HEK293 (cell line): ENCODE results near the gene KIF21B.

Experiments
- CTCF ChIA-PET: fragments of 350-600 bp; formaldehyde crosslinking; extraction: SDS; loops from one replicate; lab custom pipeline; 2021; ENCODE audit warnings: antibody characterized with exemption; lab: Yijun Ruan, JAX
- POLR2A ChIA-PET: fragments of 300-600 bp; formaldehyde crosslinking; extraction: SDS; loops from one replicate; lab custom pipeline; 2020; ENCODE audit warnings: antibody characterized with exemption, inconsistent platforms; lab: Yijun Ruan, JAX
- H3K27ac ChIP-seq: fragments of 200-500 bp; sonication (Bioruptor generic); 2 replicates; pipeline ENCODE4 v1.5.1; 2014; ENCODE audit warnings: low read depth, low read length, control low read depth, inconsistent platforms; ENCODE audit errors: extremely low read depth
- H3K36me3 ChIP-seq, 2 experiments: fragments of 200-500 bp in 1 of 2; sonication (Bioruptor generic) in 1 of 2; 1 replicate in 1 of 2; 2 replicates in 1 of 2; pipeline ENCODE4 v1.5.1; 2014 to 2017; ENCODE audit warnings: inconsistent platforms in 2 of 2, low read length in 2 of 2; ENCODE audit not compliant: control insufficient read depth in 2 of 2, insufficient read depth in 1 of 2
- H3K4me1 ChIP-seq: fragments of 200-500 bp; sonication (Bioruptor generic); 2 replicates; pipeline ENCODE4 v1.5.1; 2014; ENCODE audit warnings: mild to moderate bottlenecking, low read length, inconsistent platforms; ENCODE audit not compliant: control insufficient read depth, insufficient read depth
- H3K4me3 ChIP-seq: 2 replicates; pipeline ENCODE4 v1.5.1; 2011; ENCODE audit warnings: low read depth, mild to moderate bottlenecking, control low read depth, low read length, moderate library complexity
- H3K9me3 ChIP-seq: fragments of 200-500 bp; sonication (Bioruptor generic); 2 replicates; pipeline ENCODE4 v1.5.1; 2014; ENCODE audit warnings: low read depth, low read length, inconsistent platforms; ENCODE audit not compliant: control insufficient read depth, insufficient read depth
- GFI1B ChIP-seq: fragments of 450-650 bp; formaldehyde crosslinking; IDR thresholded peaks from 2 replicates; pipeline ENCODE4 v1.5.1; 2016; ENCODE audit warnings: missing biosample characterization, missing genetic modification characterization
- GLIS1 ChIP-seq: fragments of 450-650 bp; formaldehyde crosslinking; IDR thresholded peaks from 2 replicates; pipeline ENCODE4 v1.5.1; 2016; ENCODE audit warnings: missing biosample characterization, missing genetic modification characterization
- KLF1 ChIP-seq: fragments of 450-650 bp; formaldehyde crosslinking; IDR thresholded peaks from 2 replicates; pipeline ENCODE4 v1.5.1; 2016; ENCODE audit warnings: missing biosample characterization, missing genetic modification characterization
- SCRT1 ChIP-seq: fragments of 450-650 bp; formaldehyde crosslinking; IDR thresholded peaks from 2 replicates; pipeline ENCODE4 v1.5.1; 2016; ENCODE audit warnings: missing biosample characterization, missing genetic modification characterization, borderline replicate concordance
- SCRT2 ChIP-seq: fragments of 450-650 bp; formaldehyde crosslinking; IDR thresholded peaks from 2 replicates; pipeline ENCODE4 v1.5.1; 2016; ENCODE audit warnings: missing biosample characterization, missing genetic modification characterization
- TSHZ1 ChIP-seq: fragments of 450-650 bp; formaldehyde crosslinking; IDR thresholded peaks from 2 replicates; pipeline ENCODE4 v1.5.1; 2016; ENCODE audit warnings: missing biosample characterization, missing genetic modification characterization, borderline replicate concordance
- ZBTB17 ChIP-seq: fragments of 450-650 bp; formaldehyde crosslinking; IDR thresholded peaks from 2 replicates; pipeline ENCODE4 v1.5.1; 2016; ENCODE audit warnings: missing biosample characterization, missing genetic modification characterization
- ZFP3 ChIP-seq: fragments of 450-650 bp; formaldehyde crosslinking; IDR thresholded peaks from 2 replicates; pipeline ENCODE4 v1.5.1; 2016; ENCODE audit warnings: low read depth, missing biosample characterization, missing genetic modification characterization
- ZNF24 ChIP-seq: fragments of 450-650 bp; formaldehyde crosslinking; IDR thresholded peaks from 2 replicates; pipeline ENCODE4 v1.5.1; 2016; ENCODE audit warnings: missing biosample characterization, missing genetic modification characterization
- ZNF280C ChIP-seq: fragments of 450-650 bp; formaldehyde crosslinking; IDR thresholded peaks from 2 replicates; pipeline ENCODE4 v1.5.1; 2016; ENCODE audit warnings: missing biosample characterization, missing genetic modification characterization
- ZNF48 ChIP-seq: fragments of 450-650 bp; formaldehyde crosslinking; IDR thresholded peaks from 2 replicates; pipeline ENCODE4 v1.5.1; 2016; ENCODE audit warnings: missing biosample characterization, missing genetic modification characterization
- ZNF555 ChIP-seq: fragments of 450-650 bp; formaldehyde crosslinking; conservative IDR thresholded peaks from 2 replicates; pipeline ENCODE4 v1.5.1; 2017; ENCODE audit warnings: missing biosample characterization, mild to moderate bottlenecking, missing genetic modification characterization, inconsistent platforms
- TF ChIP-seq, protein P1 (sequence below): fragments of 450-650 bp; formaldehyde crosslinking; IDR thresholded peaks from 2 replicates; pipeline ENCODE4 v1.5.1; 2016; ENCODE audit warnings: missing biosample characterization, missing genetic modification characterization
- TF ChIP-seq, protein P2 (sequence below): fragments of 450-650 bp; formaldehyde crosslinking; IDR thresholded peaks from 2 replicates; pipeline ENCODE4 v1.5.1; 2016; ENCODE audit warnings: missing biosample characterization, missing genetic modification characterization, borderline replicate concordance

Gene KIF21B

GRCh38 chr1:201050515-201051277, 27.2 kb upstream of the KIF21B start:
- ChIA-PET POLR2A (no interaction called here), CTCF (no interaction called here)

DNA sequence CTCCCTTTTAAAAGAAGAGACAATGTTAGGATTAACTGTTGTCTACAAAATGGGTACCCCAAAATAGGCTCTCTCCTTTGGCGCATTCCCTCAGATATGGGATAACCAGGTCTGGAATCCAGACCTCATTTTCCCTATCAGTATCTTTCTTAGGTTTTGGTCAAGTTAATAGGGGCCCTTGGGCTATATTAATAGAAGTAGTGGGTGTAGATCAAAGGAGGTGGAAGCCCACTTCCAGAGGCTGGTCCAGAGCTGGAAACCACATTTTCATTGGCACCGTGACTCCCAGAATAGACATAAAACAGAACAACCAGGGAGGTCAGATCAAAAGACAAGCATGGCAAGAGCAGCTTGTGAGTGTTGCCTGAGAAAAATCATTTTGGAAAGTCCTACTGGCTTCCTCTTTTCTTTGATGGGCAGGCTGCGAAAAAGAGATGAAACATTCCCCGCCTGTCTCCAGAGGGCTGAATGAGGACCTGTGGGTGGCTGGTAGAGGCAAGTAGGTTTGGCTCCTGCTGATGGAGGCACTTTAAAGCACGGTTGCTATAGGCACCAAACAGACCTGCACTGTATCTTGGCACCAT, 25.8 kb upstream of the KIF21B start:
- CTCF ChIA-PET: interaction anchor here (0.6 to 2.6 kb wide), 2 partner anchors 77 to 103 kb away, joined by 4 to 14 read pairs; no protein-coding TSS in a partner anchor
- H3K36me3 ChIP-seq: no peaks in the 10 kb centered on the region
- TF ChIP-seq KLF1: no peak
- TF ChIP-seq GFI1B (tag by site-specific recombination): no peak
- TF ChIP-seq, all 188 proteins: peak for 0
- Histone ChIP-seq H3K9me3 (no peaks in the 10 kb centered on the region), H3K27ac (no peak overlapping the region), H3K4me1 (no peaks in the 10 kb centered on the region), H3K4me3 (no peak overlapping the region)
- POLR2A ChIA-PET: no interaction called here

More at GRCh38 chr1:201050515-201051277, 27.2 kb upstream of the KIF21B start:
- Histone ChIP-seq H3K27ac (no peak overlapping the region), H3K4me3 (no peak overlapping the region), H3K9me3 (no peaks in the 10 kb centered on the region), H3K36me3 (no peaks in the 10 kb centered on the region), H3K4me1 (peaks cover 4% of the 10 kb centered on the region)
- peak; percentile 91 for TF ChIP-seq SCRT2
- peak; percentile 86; the same call in 1 of the 2 replicates for TF ChIP-seq SCRT1
- no peak for TF ChIP-seq ZNF24

- POLR2A ChIA-PET: no interaction called here
- CTCF ChIA-PET: interaction anchor here (0.5 to 2.6 kb wide), 4 partner anchors 23 to 77 kb away, joined by 4 to 14 read pairs (median 9); no protein-coding TSS in a partner anchor
- no peaks in the 10 kb centered on the region for H3K4me1 ChIP-seq
- TF ChIP-seq ZNF280C (tag by site-specific recombination): no peak
- TF ChIP-seq TSHZ1: no peak
- no peak for TF ChIP-seq ZNF48 (tag by site-specific recombination)
- TF ChIP-seq ZBTB17 (tag by site-specific recombination): no peak
- no peak for TF ChIP-seq ZNF555 (tag by site-specific recombination)
- TF ChIP-seq GLIS1 (tag by site-specific recombination): no peak
- TF ChIP-seq, protein P1, sequence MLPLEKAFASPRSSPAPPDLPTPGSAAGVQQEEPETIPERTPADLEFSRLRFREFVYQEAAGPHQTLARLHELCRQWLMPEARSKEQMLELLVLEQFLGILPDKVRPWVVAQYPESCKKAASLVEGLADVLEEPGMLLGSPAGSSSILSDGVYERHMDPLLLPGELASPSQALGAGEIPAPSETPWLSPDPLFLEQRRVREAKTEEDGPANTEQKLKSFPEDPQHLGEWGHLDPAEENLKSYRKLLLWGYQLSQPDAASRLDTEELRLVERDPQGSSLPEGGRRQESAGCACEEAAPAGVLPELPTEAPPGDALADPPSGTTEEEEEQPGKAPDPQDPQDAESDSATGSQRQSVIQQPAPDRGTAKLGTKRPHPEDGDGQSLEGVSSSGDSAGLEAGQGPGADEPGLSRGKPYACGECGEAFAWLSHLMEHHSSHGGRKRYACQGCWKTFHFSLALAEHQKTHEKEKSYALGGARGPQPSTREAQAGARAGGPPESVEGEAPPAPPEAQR (tag by site-specific recombination): no peak
- TF ChIP-seq, protein P2, sequence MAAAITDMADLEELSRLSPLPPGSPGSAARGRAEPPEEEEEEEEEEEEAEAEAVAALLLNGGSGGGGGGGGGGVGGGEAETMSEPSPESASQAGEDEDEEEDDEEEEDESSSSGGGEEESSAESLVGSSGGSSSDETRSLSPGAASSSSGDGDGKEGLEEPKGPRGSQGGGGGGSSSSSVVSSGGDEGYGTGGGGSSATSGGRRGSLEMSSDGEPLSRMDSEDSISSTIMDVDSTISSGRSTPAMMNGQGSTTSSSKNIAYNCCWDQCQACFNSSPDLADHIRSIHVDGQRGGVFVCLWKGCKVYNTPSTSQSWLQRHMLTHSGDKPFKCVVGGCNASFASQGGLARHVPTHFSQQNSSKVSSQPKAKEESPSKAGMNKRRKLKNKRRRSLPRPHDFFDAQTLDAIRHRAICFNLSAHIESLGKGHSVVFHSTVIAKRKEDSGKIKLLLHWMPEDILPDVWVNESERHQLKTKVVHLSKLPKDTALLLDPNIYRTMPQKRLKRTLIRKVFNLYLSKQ (tag by site-specific recombination): no peak
- TF ChIP-seq ZFP3 (tag by site-specific recombination): no peak
- H3K36me3 ChIP-seq: no peaks in the 10 kb centered on the region
- H3K27ac ChIP-seq: no peak overlapping the region
- no peak overlapping the region for H3K4me3 ChIP-seq
- no peaks in the 10 kb centered on the region for H3K9me3 ChIP-seq
Measured at GRCh38 chr1:201048521-201048920, 25.0 kb upstream of the KIF21B start.
